GM19099 (cell line): ENCODE results near the gene IRAK2.

Experiments used
- POLR2A ChIP-seq: IDR thresholded peaks from 3 replicates; pipeline ENCODE4 v1.6.1; 2011; ENCODE audit warnings: low read depth; ENCODE audit not compliant: insufficient read length; ENCODE audit errors: extremely low read depth

The IRAK2 gene

DNA sequence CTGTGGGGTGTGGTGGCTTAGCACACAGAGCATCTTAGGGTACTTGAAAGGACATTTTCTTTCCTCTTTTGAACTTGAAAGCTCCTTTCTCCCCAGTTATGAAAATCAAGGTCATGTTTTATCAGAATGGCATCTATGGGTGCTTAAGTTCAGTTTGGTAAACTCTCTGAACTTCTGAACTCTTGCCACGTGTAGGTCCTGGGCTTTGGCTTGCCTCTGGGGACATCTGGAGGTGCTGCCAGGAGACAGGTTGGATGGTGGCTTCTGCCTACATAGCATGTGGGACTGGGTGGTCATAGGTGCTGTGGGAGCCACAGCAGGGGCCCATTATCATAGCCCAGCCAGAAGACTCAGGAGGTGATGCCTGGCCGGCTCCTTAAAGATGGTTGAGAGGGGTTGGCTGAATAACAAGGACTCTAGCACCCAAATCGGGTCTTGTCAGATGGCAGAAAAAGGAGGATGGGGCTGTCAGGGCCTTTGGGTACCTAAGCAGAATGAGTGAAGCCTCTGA is 112.5 kb downstream of the IRAK2 start:
- TF ChIP-seq POLR2A, result no peak

- no peak for TF ChIP-seq POLR2A
Observed at GRCh38 chr3:10278501-10278900, 113.8 kb downstream of the IRAK2 start.

- no peak for TF ChIP-seq POLR2A
Observed at GRCh38 chr3:10279384-10280176, 114.9 kb downstream of the IRAK2 start.

- no peak for TF ChIP-seq POLR2A
Observed at GRCh38 chr3:10280177-10280529, 115.4 kb downstream of the IRAK2 start.

- no peak for TF ChIP-seq POLR2A
Observed at GRCh38 chr3:10280571-10280970, 115.9 kb downstream of the IRAK2 start.

DNA sequence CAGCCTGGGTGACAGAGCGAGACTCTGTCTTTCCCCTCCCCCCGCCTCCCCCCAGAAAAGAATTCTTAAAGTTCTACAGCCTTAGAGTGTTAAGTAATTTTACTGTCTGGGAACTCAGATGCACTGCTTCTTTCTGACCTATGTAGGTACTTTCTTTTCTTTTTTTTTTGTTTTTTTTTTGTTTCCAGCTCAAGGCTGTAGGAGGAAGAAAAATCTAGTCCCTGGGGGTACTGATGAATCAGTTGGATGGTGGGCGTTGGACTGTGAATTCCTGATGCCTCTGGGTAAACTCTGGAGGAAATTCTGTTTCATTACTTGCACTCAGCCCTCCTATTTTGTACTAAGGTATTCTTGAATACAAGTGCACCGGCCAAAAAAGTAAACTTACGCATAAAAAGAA is 117.2 kb downstream of the IRAK2 start:
- TF ChIP-seq POLR2A, result no peak

- TF ChIP-seq POLR2A, result no peak
Observed at GRCh38 chr3:10283638-10284037, 118.9 kb downstream of the IRAK2 start.

DNA sequence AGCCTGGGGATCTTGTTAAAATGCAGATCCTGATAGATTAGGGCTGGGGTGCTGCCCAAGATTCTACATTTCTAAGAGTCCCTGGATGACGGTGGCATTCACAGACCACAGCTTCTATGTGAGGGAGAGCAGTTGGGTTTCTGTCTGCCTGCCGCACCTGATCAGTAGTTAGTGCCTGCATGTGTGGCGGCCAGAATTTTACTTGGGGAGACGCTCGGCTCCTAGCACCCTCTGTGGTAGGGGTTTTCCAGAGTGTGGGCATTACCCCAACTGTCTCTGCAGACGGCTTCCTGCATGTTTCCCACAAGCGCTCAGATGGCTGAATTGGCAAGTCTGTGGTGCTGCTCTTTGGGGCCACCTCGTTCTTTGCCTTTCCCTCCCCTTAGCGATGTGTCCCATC is 119.8 kb downstream of the IRAK2 start:
- no peak for TF ChIP-seq POLR2A

DNA sequence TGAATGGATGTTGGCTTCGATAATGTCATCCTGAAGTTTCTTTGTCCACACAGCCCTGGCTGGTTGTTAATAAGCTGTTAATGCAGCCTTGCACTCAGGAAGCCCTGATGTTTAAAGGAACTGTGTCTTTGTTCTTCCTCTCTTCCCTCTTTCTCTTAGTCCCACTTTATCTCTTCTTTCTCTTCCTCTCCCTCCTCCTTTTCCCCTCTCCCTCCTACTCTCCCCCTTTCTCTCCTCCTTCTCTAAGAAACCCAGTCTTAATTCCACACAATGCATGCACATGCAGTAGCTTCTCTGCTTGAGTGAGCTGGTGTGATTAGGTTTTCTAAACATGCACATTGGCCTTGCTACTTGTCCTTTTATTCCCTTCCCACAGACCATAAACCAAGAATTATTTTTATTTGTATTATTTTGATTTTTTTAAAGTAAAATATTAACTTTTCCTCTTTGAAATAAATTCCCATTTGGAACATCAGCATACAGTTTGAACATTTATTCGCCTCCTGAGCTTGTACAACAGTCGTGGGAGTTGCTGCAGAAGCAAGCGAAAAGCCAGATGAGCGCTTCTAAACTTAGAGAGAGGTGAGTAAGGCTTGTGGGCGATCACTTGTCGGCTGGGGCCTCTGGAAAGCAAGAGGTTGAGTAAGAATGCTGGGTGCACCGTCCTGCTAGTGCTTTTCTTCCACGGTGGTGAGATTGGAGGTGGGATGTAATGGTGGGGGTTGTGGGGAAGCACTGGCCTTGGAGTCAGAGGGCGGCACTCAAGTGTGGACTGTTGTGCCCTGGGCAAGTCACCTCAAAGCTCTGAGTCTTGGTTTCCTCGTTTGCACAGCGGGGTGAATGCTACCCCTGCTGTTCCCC is 120.8 kb downstream of the IRAK2 start:
- TF ChIP-seq POLR2A, result no peak

GRCh38 chr3:10286133-10286524 is 121.4 kb downstream of the IRAK2 start:
- TF ChIP-seq POLR2A, result no peak

GRCh38 chr3:10286596-10287295 is 122.0 kb downstream of the IRAK2 start:
- TF ChIP-seq POLR2A, result no peak

DNA sequence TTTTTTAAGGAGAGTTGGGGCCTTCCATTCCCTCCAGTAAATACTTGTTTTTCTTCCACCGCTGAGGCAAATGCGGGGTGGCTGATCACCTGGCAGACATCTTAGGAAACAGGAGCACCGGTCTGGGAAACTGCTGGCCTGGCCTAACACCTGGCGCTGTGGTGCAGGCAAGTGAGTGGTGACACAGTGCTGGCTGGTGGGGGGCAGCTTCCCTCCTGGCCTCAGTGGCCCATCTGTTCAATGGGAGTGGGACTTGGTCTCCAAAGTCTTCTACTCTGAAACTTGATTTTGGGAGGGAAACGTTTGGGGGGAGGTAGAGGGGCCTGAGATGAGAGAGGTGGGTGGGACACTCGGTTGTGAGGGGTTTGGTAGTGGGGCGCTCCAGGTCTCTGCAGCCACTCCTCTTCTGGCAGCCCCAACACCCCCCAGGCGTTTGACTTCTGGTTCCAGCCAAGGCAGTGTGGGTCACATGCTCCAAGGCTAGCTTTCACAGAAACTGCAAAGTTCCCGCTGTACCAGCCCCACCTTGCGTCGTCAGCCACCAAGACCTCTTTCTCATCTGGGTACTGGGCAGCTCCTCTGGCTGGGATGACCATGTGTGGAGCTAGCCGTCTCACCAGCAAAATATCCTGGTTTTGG is 123.3 kb downstream of the IRAK2 start:
- no peak for TF ChIP-seq POLR2A

DNA sequence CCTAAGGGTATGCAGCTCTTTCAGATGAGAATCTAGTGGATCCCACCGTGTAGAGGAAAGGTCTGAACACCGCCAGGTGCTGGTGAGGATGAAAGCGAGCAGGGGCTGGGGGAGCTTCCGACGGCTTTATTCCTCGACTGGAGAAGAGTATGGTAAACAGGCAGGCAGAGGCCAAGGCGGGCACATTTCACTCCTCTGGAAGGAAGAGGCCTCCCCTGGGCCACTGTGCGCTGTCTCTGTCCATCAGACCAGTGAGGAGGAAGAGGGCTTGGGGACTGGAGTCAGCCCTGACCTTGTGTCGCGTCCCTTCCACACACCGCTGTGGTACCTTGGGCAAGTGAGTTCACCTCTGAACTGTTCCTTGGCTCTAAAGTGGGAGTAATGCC is 123.8 kb downstream of the IRAK2 start:
- TF ChIP-seq POLR2A, result no peak

GRCh38 chr3:10289077-10289476 is 124.4 kb downstream of the IRAK2 start:
- TF ChIP-seq POLR2A, result no peak

DNA sequence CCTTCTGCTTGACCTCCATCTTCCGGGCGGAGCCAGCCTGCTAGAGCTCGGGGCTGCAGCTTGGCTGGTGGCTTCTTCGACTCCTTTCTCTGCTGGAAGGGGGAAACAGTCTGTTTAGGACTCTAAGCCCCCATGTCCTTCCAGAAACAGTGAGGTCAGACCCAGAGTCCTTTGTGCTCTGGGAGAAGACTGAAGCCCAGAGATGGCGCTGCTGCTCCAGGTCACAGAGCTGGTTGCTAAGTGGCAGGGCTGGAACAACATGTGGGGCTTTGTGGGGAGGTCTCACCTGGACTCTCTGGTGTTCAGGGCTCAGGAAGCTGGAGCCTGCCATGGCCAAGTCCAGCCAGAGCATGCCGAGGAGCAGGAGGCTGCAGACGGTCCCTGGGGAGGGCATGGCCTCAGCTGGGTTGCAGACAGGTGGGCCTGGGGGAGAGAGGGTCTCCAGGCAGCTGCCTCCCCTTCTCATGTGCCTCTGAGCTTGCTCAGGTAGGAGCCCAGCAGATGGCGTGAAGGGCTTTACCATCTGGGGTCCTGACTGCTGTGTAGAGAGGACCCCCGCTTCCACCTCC is 125.2 kb downstream of the IRAK2 start:
- no peak for TF ChIP-seq POLR2A

- no peak for TF ChIP-seq POLR2A
Observed at GRCh38 chr3:10290481-10291176, 125.9 kb downstream of the IRAK2 start.
